ENCODE measurements around the gene SHLD3.
"Not testable (repeated sequence)": the region's sequence is repeated elsewhere in the genome, so short reads cannot be mapped to it uniquely, and the experiment has no call there.

SHLD3 gene

DNA sequence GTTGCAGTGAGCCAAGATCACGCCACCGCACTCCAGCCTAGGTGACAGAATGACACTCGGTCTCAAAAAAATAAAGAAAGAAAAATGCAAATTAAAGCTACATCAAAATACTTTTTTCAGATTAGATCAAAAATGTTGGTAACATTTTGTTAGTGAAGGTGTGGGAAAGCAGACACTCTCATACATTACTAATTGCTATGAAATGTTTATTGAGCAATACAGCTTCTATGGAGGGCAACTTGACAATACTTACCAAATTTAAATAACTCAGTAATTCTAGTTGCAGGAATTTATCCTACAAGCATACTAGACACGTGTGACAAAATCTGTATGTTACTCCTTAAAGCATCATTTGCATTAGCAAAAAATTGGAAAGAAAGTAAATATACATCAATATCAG, 4.8 kb upstream of the SHLD3 start:
- ChIA-PET CTCF (interaction anchor here (2.8 kb wide), 1 partner anchor 11 kb away, joined by 7 read pairs; no protein-coding TSS in a partner anchor), POLR2A (no interaction called here)
- DNase-seq (ENCODE audit: extremely low spot score): no peak
- TF ChIP-seq, protein P1, sequence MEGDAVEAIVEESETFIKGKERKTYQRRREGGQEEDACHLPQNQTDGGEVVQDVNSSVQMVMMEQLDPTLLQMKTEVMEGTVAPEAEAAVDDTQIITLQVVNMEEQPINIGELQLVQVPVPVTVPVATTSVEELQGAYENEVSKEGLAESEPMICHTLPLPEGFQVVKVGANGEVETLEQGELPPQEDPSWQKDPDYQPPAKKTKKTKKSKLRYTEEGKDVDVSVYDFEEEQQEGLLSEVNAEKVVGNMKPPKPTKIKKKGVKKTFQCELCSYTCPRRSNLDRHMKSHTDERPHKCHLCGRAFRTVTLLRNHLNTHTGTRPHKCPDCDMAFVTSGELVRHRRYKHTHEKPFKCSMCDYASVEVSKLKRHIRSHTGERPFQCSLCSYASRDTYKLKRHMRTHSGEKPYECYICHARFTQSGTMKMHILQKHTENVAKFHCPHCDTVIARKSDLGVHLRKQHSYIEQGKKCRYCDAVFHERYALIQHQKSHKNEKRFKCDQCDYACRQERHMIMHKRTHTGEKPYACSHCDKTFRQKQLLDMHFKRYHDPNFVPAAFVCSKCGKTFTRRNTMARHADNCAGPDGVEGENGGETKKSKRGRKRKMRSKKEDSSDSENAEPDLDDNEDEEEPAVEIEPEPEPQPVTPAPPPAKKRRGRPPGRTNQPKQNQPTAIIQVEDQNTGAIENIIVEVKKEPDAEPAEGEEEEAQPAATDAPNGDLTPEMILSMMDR (IDR thresholded peaks at IDR 0.05; ENCODE audit: control extremely low read depth, extremely low read depth, low read depth, missing control alignments): no peak

DNA sequence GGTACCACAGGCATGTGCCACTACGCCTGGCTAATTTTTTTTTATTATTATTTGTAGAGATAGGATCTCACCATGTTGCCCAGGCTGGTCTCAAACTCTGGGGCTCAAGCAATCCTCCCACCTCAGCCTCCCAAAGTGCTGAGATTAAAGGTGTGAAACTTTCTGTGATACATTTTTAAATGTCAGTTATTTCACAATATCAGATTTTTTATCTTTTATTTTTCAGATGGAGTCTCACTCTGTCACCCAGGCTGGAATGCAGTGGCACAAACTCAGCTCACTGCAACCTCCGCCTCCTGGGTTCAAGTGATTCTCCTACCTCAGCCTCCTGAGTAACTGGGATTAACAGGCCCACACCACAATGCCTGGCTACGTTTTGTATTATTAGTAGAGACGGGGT, 2.9 kb upstream of the SHLD3 start:
- DNase-seq (ENCODE audit: extremely low spot score); POLR2A ChIA-PET; CTCF ChIA-PET: not testable (repeated sequence)

DNA sequence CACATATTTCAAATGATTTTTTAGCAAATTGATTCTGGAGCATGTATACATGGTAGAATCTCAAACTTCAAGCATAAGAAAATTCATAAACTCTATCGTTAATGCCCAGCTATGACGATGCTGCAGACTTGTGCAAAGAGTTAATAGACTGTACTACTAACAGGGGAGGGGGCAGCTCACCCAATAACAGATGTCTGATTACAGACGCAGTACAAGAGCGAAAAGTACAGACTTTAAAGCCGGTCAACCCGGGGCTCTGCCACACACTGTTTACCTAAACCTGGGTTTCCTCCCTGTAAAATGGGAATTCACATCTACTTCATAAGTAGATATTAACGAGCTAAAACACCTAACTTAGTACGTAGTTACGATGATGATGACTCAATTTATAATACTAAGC, 1.3 kb upstream of the SHLD3 start:
- ChIA-PET CTCF (interaction anchor here (1.1 to 2.1 kb wide), 4 partner anchors 11 to 54 kb away, joined by 3 to 7 read pairs (median 5); no protein-coding TSS in a partner anchor), POLR2A (no interaction called here)
- TF ChIP-seq, protein P1 (IDR thresholded peaks at IDR 0.05; ENCODE audit: control extremely low read depth, extremely low read depth, low read depth, missing control alignments): no peak
- DNase-seq (ENCODE audit: extremely low spot score): no peak

DNA sequence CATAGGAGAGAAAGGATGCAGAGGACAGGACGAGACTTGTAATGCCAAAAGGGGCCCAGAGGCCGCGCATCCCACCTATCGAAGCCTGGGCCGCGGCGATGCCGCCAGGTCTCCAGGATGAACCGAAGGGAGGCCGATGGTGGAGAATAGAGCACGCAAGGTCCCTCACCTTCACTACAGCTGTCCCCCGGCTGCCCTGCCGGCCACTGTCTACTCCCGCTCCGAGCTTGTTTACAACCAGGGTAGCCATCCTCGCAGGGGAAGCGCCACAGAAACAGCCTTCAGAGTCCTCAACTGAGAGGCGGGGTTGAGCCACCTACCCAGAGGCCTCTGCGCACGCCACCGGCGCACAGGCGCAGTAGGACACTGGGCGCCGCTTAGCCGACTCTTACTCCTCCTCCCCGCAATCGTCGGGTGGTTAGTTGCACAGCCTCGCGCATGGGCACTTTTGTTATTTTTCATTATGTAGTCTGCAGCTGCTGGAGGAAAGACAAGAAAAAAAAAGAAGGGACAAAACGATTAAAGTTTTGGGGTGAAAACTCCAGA, 729 bp upstream of the SHLD3 start, which contains the start of gene TRIM23:
Gene TRIM23 (minus strand): TSS at position 309 of the 546 bp plus-strand sequence. CDS start 59 bp downstream, at position 250.
- peak; percentile 89 for DNase-seq (ENCODE audit: extremely low spot score)
- TF ChIP-seq, protein P1 (IDR thresholded peaks at IDR 0.05; ENCODE audit: control extremely low read depth, extremely low read depth, low read depth, missing control alignments): no peak
- CTCF ChIA-PET: interaction anchor here (1.1 to 2.1 kb wide), 4 partner anchors 10 to 54 kb away, joined by 3 to 7 read pairs (median 5); no protein-coding TSS in a partner anchor
- POLR2A ChIA-PET: no interaction called here

DNA sequence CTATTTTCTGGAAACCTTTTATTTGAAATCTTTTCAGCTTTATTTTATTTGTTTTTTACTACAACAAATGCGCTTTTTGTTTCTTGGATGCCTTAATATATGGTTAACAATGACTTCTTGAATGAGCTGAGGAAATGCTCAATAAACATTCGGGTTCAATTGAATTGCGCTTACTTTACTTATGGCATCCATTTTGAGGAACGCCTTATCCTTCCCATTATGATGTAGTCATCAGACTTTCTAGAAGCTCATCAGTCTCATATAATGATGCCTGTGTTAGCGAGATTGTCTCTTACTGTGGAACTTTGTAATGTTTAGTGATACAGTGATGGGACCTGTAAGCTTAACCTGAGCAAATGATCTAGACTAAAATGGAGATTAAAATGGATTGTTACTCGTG, 916 bp downstream of the SHLD3 start:
- DNase-seq (ENCODE audit: extremely low spot score): no peak
- ChIA-PET CTCF (interaction anchor here (1.2 kb wide), 1 partner anchor 25 kb away, joined by 3 read pairs; no protein-coding TSS in a partner anchor), POLR2A (interaction anchor here (0.7 kb wide), 1 partner anchor 1212 kb away, joined by 3 read pairs; no protein-coding TSS in a partner anchor)
- TF ChIP-seq, protein P1 (IDR thresholded peaks at IDR 0.05; ENCODE audit: control extremely low read depth, extremely low read depth, low read depth, missing control alignments): no peak

DNA sequence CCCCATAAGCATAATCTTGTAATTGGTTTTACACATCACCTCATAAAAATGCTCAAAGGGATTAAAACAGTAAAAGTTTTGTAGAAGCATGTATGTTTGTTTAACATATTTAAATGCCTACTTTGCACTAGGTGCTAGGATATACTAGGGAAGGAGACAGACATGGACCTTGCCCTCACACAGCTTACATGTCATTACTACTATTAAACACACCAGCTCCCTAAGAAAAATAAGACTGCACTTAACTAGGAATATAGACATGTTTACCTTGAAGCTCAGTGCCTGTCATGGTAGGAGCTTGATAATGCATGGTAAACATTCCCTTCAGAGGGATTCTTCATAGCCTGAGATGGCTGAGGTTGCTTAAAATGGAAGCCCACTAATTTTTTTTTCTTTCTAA, 6.2 kb downstream of the SHLD3 start:
- DNase-seq (ENCODE audit: extremely low spot score): no peak
- CTCF ChIA-PET: interaction anchor here (3.4 kb wide), 1 partner anchor 11 kb away, joined by 18 read pairs; no protein-coding TSS in a partner anchor

DNA sequence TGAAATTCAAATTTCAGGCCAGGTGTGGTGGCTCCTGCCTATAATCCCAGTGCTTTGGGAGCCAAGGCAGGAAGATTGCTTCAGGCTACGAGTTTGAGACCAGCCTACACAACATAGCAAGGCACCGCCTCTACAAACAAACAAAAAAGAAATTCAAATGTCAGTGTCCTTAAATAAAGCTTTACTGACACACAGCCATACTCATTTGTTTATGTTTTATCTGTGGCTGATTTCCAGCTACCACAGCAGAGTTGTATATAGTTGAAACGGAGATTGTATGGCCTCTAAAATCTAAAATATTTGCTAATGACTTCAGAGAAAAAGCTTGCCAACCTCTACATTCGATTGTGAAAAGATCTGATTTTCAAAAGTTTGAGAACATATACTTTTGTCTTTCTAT, 15.4 kb downstream of the SHLD3 start:
- TF ChIP-seq, protein P1 (IDR thresholded peaks at IDR 0.05; ENCODE audit: control extremely low read depth, extremely low read depth, low read depth, missing control alignments): no peak
- ChIA-PET POLR2A (no interaction called here), CTCF (interaction anchor here (1.8 to 3.6 kb wide), 2 partner anchors 9 to 13 kb away, joined by 4 to 18 read pairs; no protein-coding TSS in a partner anchor)
- DNase-seq (ENCODE audit: extremely low spot score): no peak

More for the DNA sequence above, 6.2 kb downstream of the SHLD3 start:
- TF ChIP-seq, protein P1 (IDR thresholded peaks at IDR 0.05; ENCODE audit: control extremely low read depth, extremely low read depth, low read depth, missing control alignments): no peak
- POLR2A ChIA-PET: no interaction called here

Measured in GM10248 (cell line).